ENCODE measurements around the gene SORCS2.

- no peak for TF ChIP-seq POLR2A (IDR thresholded peaks at IDR 0.05)
- TF ChIP-seq, protein P1, sequence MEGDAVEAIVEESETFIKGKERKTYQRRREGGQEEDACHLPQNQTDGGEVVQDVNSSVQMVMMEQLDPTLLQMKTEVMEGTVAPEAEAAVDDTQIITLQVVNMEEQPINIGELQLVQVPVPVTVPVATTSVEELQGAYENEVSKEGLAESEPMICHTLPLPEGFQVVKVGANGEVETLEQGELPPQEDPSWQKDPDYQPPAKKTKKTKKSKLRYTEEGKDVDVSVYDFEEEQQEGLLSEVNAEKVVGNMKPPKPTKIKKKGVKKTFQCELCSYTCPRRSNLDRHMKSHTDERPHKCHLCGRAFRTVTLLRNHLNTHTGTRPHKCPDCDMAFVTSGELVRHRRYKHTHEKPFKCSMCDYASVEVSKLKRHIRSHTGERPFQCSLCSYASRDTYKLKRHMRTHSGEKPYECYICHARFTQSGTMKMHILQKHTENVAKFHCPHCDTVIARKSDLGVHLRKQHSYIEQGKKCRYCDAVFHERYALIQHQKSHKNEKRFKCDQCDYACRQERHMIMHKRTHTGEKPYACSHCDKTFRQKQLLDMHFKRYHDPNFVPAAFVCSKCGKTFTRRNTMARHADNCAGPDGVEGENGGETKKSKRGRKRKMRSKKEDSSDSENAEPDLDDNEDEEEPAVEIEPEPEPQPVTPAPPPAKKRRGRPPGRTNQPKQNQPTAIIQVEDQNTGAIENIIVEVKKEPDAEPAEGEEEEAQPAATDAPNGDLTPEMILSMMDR (IDR thresholded peaks at IDR 0.05), result peak; percentile 39 to 73 (median 52)
Measured at GRCh38 chr4:7335344-7336066, 143.2 kb downstream of the SORCS2 start.
